Stimulated activated CD8-positive, alpha-beta memory T cell treated with anti-CD3 and anti-CD28 coated beads, Interleukin-4, amount 100 ng/mL, for 48 hours (primary cell): ENCODE data around the gene PTPRD.

ENCODE experiments used
- DNase-seq: peaks from one replicate; pipeline ENCODE4 v3.0.0-alpha.2; 2020

PTPRD gene

DNA sequence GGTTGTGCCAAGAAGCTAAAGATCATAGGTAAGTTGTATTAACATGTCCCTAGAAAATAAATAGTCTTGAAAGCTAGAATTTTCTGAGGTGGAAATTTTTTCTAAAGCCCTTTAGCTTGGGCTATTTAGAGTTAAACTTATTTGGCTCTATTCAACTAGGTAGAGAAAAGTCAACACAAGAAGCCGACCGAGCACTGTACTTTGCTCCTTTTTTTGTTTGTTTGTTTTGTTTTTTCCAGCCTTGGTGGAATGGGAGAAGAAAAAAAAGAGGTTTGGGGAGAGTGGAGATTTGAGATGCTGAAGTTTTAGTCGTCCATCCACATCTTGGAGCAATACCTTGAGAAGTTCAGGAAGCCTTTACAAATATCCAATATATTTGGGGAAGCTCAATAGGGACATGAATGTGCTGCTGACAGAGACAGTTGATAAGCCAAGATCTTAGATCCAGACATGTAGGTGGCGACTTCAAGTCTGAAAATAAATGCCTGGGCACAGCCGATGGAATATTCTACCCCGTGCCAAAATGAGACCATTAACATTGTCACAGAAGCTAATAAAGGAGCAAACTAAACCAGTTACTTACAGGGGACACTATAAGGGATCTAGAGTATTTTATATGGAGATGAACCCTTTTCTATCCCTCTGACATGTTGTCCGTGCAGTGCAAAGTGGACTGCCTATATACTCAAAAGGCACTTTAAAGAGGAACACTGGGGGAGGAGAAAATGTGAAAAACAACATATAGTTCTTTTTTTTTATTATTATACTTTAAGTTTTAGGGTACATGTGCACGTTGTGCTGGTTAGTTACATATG is 466.1 kb downstream of the PTPRD start:
- DNase-seq, result no peak

DNA sequence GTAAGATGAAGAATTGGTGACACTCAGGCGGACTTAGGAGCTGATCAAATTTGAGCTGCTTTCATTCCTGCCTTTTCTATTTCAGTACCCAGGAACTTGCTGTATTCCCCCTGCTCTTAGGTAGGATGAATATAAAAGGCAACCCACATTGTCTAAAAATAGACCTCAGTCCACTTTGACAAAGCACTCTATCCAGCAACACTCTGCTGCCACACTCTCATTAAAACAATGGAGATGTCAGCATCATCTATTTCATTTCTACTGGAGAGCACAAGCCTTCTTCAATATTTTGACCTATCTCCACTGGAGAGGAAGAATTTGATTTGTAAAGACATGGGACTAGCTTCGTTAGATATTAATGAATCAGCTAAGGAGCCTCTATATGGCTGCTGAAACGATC is 468.4 kb downstream of the PTPRD start:
- no peak for DNase-seq

DNA sequence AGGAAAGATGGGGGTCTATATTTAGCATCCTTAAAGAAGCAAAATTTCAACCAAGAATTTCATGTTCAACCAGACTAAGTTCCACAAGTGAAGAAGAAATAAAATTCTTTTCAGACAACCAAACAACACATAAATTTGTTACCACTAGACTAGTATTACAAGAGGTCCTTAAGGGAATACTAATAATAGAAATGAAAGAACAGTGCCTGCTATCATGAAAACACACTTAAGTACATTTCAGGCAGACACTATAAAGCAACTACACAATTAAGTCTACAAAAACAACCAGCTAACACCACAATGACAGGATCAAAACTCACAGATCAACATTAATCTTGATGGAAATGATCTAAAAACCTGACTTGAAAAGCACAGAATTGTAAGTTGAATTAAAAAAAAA is 477.2 kb downstream of the PTPRD start:
- DNase-seq, result no peak

DNA sequence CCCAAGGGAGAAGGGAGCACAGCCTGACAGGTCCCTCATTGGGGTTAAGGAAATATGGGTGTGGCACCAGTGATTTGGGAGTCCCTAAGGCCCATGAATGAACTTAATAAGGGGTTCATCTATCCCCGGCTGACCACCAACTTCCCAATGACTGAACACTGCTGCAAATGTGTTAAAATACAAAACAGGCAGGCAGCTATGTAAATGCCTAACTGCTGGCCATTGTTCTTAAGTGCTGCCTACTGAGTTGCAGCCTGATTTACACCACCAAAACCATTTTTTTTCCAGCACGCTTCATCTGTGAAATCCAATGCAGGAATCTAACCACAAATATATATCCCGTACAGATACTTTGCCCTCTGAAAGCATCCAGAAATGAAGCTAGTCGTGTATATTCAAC is 478.5 kb downstream of the PTPRD start:
- no peak for DNase-seq

DNA sequence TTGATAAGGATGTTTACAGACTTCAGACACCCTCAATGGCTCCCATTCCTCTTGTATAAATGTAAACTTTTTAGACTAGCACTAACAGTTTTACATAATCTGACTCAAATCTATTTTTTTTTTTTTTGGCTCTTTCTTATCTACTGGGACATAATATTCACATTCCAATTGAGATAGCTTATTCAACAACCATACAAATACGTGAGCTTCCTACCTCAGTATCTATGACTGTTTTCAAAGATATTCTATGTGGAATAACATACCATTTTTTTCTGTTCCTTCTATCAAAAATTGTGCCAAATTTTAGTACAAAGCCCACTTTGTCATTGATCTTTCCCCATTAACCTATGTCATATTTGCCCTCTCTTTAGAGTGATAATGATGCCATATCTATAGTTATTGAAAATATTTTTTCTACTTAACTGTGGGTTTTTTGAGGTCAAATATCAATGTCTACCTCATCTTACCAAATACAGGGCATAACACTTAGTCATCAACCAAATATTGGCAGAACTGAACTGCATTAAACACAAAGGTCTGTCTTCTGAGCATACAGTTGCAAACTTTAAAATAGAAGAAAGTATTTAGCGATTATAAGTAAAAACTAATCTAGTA is 482.6 kb downstream of the PTPRD start:
- DNase-seq, result no peak

DNA sequence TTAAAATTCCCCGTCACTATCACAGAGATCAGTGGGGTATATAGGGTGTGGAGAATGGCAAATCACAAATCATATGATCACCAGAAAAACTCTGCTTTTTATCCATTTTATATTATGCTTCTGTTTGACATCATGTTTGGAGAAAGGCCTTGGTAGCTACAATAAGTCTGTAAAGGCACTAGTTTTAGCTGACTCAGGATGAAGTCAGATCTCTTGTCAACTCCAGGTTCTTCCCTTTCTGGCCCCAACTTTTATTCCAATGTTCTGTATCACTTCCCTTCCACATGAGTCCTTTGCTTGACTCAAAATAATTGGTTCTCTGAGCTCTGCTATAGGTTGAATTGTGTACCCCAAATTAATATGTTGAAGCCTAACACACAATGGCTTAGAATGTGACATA is 484.9 kb downstream of the PTPRD start:
- DNase-seq, result no peak

DNA sequence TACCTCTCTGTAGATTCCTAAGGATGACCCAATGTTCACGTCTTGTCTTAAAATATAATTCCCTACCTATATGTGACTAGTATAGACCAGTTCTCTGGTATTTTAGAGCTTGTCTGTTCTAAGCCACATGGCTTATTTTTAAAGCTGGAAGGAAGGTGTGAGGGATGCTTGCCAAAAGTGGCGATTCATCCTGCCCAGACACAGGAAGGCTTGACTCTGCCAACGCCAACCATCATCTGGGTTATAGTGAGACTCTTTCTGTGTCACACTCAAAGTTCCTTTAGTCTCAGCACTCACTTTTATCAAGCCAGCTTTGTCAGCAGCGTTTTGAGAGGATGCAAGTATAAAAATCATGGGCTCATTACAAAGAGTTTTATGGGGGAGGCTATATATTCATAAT is 500.0 kb downstream of the PTPRD start:
- no peak for DNase-seq

DNA sequence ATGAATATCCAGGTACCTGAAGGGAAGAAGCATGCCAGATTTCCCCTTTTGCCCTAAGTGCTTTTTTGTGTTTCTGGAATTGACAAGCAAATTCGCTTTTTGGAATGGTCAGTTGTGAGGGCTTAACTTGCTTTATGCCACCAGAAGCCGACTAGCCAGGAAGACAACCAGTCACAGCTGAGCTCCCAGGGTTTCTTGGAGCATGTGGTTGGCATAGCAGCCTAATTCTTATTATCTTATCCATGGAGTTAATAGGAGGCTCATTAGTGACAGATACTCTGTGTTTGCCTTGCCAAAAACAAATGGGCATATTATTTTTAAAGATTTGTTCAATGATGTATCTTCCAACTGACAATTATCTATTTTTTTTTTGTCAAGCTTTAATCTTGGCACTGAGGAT is 500.7 kb downstream of the PTPRD start:
- DNase-seq, result no peak

DNA sequence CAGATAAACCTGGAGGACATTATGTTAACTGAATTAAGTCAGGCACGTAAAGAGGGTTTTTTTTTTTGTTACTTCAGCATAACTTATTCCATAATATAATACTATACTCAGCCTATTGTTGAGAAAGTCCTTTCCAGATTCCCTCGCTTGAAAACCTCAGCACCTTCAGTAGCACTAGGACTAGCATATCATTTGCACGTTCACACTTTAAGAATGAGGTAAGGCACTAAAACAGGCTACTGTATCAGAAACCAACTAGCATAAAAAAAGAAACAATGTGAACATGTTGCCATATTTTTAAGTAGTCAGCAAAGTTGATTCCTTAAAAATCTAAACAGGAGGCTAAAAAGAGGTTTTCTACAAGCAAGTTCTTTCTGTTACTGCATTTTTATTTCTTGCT is 504.0 kb downstream of the PTPRD start:
- DNase-seq, result no peak

DNA sequence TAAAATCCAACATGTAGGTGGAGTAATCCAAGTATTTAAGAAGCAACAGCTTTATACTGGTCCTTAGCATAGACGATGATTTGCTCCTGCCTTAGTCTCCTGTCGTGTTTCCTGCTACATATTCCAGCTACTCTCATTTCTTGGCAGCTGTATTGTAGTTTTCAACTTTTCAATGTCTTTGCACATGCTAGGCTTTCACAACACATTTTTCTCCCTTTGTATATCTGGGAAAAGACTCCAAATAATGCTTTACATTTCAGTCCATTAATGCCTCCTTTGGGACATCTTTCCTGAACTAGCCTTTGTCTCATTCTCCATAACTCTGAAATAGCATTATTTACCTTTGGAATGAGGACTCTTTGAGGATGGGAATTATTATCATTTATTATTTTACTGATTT is 508.0 kb downstream of the PTPRD start:
- DNase-seq, result no peak

DNA sequence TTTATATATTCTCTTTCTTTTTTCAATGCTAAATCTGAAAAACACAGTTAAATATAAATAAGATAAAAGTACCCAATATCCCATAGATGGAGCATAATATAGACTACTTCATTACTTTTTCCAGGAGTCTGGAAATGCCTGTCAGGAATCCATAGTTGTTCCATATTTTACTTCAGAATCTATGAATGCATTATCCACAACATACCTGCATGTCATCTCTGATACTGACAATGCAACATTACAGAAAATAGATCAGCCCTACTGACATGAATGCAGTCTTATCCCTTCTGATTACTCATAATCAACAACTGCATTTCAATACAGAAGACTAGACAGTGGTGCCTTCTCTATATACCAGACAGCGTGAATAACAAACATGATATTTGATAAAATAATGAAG is 517.6 kb downstream of the PTPRD start:
- DNase-seq, result no peak

DNA sequence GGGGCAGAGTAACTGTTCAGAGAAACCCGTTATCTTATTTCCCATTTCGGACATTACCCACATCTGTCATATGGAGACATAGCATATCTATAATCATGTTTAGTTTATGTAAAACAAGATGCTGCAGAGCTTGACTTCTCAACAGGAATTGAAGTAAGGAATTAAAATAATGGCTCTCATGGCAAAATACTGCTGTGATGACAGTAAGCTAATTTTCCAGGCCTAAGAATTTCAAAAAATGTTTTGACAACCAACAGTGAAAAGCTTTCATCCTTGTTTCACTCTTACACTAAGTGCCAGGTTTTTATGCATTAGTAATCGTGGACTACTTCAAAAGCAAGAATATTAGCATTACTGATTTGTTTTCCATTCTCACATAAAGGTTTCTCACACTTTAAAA is 518.2 kb downstream of the PTPRD start:
- DNase-seq, result no peak

DNA sequence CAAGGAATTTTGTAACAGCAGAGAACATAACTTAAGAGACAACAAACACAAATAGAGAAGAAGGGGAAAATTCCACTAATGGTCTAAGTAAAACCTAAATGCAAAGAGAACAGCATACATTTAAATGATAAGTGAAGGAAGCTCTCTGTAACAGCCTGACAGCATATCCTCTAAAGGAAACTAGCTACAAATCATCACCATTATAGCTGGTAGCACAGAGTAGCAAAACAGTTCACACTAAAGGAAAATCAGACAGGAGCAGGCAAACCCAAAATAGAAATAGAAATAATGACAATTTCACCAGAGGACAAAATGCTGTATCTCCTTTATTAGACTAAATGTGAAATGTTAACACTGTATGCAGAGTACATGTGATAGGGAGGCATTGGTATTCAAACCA is 532.8 kb downstream of the PTPRD start:
- DNase-seq, result no peak

DNA sequence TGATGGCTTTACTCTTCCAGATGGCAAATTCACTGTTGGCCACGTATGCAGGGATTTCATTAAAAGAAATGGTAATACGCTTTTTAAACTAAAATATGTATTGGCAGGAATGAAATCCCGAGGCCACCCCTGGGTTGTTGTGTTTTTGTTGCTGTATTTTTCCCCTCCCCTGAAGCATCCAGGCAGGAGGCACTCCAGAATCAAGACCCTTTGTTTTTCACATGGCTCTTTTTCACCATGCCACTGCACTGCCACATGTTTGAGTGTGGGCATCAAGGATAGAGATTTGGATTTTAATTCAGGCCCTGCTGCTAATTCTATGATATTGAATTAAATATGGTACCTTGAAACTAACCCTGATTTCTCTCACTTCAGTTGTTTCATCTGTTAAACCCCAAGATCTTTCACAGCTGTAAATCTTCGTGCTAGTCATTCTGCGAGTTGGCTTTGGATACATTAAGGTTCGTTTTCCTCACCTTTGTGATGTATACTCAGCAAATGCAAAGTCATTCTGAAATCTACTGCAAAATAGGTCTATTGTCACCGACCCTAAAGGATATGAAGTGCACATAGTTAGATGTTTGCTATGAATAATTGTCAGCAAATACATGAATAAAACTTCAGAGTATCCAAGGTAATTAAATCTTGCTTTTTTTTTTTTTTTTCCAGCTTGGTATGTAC is 533.4 kb downstream of the PTPRD start:
- no peak for DNase-seq

DNA sequence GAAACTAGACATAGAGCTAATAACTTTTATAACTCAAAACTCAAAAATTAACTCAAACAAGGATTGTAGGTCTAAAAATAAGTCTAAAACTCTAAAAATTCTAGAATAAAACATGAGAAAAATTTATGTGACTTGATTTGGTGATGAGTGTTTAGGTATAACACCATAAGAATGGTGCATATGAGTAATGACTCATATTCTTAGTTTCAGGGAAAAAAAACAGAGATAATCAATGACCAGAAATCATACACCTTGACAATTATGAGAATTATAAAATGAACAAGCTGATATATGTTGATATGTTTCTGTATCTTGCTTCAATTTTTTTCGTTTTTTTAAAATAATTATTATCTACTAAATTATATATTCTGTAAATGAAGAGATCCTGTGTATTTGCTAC is 541.2 kb downstream of the PTPRD start:
- no peak for DNase-seq

DNA sequence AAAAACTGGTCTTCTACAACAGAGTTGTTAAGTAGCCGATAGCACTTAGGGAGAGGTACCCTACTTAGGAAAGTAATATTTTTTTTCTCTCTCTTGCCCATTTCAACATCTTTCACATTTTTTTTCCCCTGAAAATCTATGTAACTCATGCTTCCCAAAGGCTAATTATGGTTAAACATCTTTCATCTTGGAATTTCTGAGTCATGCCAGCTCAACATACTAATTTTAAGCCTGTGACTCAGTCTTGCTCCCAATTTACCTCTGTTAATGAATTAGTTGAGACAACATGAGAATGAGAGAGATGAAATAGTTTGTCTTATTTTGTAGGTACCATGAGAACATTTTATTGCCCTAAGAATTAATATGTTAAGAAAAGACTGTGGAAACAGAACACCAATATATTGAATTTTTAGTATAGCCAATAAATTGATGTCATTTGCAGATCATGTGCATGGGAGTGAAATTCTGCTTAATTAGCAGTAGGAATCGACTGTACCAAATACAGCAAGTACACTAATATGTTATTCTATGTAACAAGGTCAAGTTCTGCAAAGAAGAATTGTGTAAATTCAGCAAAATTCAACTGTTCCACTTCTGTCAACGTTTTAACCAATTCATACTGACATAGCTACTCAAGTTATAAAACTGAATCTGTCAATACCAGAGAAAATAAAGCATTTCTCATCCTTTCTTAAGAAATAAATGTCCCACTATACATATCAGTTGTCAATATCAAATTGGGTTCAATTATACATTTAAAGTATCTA is 550.0 kb downstream of the PTPRD start:
- no peak for DNase-seq

DNA sequence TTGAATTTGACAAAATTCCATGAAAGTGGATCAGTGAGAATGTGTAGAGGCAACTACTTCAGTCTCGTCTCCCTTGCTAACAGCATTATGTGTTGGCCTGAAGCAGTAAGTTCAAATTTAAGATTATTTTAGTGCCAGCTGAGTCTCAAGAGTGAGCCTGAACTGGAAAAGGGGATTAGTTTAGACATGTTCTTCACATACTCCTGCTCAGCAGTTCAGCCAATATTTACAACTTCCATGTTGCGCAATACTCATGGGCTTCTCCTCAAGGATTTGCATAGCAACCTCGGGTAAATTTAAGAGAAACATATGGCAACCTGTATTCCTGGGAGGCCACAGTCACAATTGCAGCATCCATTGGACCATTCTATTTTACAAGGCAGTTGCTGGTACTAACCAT is 553.8 kb downstream of the PTPRD start:
- DNase-seq, result no peak

DNA sequence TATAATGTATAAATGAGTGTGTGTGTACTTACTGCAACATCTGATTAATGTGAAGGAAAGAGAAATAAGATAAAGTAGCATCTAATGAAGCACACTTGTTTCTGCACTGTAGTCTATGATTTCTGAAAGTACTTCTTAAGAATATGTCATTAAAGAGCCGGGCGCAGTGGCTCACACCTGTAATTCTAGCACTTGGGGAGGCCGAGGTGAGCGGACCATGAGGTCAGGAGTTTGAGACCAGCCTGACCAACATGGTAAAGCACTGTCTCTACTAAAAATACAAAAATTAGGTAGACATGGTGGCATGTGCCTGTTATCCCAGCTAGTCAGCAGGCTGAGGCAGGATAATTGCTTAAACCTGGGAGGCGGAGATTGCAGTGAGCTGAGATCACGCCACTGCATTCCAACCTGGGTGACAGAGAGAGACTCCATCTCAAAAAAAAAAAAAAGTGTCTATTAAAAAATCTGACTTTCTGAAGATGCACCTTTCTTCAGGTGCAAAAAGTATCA is 556.9 kb downstream of the PTPRD start:
- no peak for DNase-seq

DNA sequence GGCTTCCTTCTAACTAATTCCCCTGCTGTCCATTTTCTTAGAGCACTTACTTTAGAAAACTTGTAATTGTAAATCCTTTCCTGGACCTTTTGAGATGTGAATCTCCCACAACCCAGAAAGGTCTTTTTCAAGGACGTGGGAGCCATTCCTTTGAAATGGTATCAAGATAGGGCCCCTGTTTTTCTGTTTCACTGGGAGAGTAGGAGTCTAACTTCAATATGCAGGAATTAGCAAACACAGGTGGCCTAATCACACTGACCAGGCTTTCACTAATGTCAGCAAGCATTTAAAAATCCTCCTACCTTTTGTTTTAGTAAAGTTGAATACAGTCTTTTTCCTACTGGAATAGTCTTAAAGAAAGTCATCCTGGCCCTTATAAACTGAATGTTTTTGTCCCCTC is 558.3 kb downstream of the PTPRD start:
- DNase-seq, result no peak

DNA sequence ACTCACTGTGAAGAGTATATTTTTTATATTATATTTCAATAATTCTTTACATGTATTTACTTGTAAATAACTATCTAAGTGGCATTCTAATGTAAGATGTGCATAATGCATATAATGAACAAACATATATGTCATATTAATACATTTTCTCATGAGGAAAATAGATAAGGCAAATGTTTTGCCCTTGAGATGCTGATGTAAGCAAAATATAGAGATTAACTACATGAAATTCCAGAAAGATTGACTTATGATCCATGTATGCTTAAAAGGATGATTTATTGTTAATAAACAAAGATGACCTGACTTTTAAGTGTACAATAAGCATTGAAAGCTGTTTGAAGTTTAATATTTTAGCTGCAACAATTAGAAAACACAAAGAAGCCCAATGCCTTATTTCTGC is 559.9 kb downstream of the PTPRD start:
- DNase-seq, result no peak

DNA sequence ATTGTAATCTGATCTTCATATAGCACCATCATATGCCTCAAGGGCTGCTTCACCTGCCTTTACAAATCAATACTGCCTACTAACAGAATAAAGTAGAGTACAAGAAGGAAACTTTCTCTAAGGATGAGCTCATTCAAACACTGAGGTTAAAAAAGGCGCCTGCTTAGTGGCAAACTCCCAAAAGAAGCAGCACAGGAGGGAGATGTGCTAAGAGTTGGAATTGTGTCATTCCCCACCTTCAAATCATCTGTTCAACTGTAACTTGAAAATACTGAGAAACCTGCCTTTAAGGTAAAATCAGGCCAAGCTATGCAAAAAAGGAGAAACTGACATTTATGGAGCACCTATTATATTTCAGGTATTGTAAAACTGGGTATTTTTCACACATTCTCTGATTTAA is 560.6 kb downstream of the PTPRD start:
- DNase-seq, result no peak

DNA sequence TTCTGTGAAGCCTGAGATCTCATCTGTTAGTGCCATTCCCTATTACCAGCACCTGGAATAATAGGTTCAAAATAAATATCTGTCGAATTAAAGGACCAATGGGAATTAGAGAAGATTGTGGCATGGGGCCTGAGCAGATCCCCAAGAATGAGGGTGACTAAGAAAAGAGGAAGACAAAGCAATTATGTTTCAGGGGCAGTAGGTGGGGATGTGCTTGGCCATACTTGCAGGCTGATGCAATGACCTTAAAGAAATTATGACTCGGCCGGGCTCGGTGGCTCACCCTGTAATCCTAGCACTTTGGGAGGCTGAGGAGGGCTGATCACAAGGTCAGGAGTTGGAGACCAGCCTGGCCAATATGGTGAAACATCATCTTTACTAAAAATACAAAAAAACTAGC is 562.8 kb downstream of the PTPRD start:
- DNase-seq, result no peak

DNA sequence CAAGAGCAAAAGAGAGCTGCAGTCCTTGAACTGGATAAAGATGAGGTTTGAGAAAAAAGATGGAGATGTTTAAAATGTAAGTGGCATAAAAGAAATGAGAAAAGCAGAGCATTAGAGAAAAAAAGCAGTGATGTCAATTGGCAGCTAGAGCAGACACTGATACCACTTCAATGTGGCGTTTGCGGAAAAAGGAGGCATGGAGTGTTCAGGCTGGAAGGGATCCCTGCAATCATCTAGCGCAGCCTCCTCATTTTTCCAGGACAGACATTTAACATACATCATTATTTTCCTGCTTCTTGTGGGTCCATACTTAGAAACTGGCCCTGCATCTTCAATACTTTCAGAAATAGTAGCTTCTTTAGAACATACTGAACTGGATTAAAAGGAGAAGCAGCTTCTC is 563.8 kb downstream of the PTPRD start:
- no peak for DNase-seq
